Naive B cell (primary cell): ENCODE measurements around the gene KIF4A. TPM values are rescaled to one million over a fixed set of nuclear protein-coding genes. Genes with fewer than 3 reads are reported as not detected.
"Not testable (repeated sequence)": the region's sequence is repeated elsewhere in the genome, so short reads cannot be mapped to it uniquely, and the experiment has no call there.

ENCODE experiments used
- ATAC-seq, 2 donors: fragments of 150-1000 bp; cut with Tn5 transposase; 2 replicates each; pipeline ENCODE4 v1.10.0; 2021; ENCODE audit warnings: low read depth in 2 of 2, mild to moderate bottlenecking in 2 of 2, moderate library complexity in 2 of 2
- DNase-seq: peaks from one replicate; pipeline ENCODE4 v3.0.0; 2022
- H3K27ac Mint-ChIP-seq, 6 donors: one replicate each; pipeline ENCODE4 v1.8.0; 2020 to 2022; ENCODE audit warnings: mild to moderate bottlenecking in 6 of 6, mixed read lengths in 6 of 6, moderate library complexity in 5 of 6, inconsistent platforms in 2 of 6
- H3K27me3 Mint-ChIP-seq, 3 donors: one replicate each; pipeline ENCODE4 v1.8.0; 2021 to 2022; ENCODE audit warnings: mixed read lengths in 3 of 3, mild to moderate bottlenecking in 1 of 3
- H3K36me3 Mint-ChIP-seq, 2 donors: one replicate each; pipeline ENCODE4 v1.8.0; 2020 to 2022; ENCODE audit warnings: mixed read lengths in 2 of 2, inconsistent platforms in 1 of 2, mild to moderate bottlenecking in 1 of 2
- H3K4me1 Mint-ChIP-seq, 3 donors: one replicate each; pipeline ENCODE4 v1.8.0; 2020 to 2022; ENCODE audit warnings: mixed read lengths in 3 of 3, inconsistent platforms in 1 of 3, mild to moderate bottlenecking in 1 of 3, moderate library complexity in 1 of 3
- H3K4me3 Mint-ChIP-seq, 8 donors: one replicate each; pipeline ENCODE4 v1.8.0; 2020 to 2022; ENCODE audit warnings: mild to moderate bottlenecking in 8 of 8, mixed read lengths in 8 of 8, moderate library complexity in 8 of 8, inconsistent platforms in 2 of 8
- H3K9me3 Mint-ChIP-seq, 7 donors: one replicate each; pipeline ENCODE4 v1.8.0; 2020 to 2022; ENCODE audit warnings: mixed read lengths in 7 of 7, mild to moderate bottlenecking in 5 of 7, inconsistent platforms in 2 of 7, moderate library complexity in 1 of 7
- polyA plus RNA-seq, 6 donors: library from polyadenylated mRNA; unstranded; fragments of 300-500 nt; fragmentation: Illumina TruSeq; gene quantifications; one replicate each; pipeline ENCODE4 v1.2.3, GENCODE V29; 2021; ENCODE audit warnings: low read depth in 6 of 6

KIF4A gene
- polyA plus RNA-seq = not detected

- ATAC-seq = peak; percentile 98
- DNase-seq = peak; percentile 69
- peaks cover 0 to 13% (median 0%) of the 10 kb centered on the region in 3 donors for H3K4me1 Mint-ChIP-seq
- no peaks in the 10 kb centered on the region for H3K27me3 Mint-ChIP-seq
- peak within 1 kb of the TSS; percentile 81 to 91 (median 88) for H3K4me3 Mint-ChIP-seq
- peaks cover 0 to 2% (median 0%) of the 10 kb centered on the region in 7 donors for H3K9me3 Mint-ChIP-seq
- peaks cover 0 to 9% of the 10 kb centered on the region in 2 donors for H3K36me3 Mint-ChIP-seq
- peak within 1 kb of the TSS in 4 of 6 donors; percentile 44 to 70 (median 60) for H3K27ac Mint-ChIP-seq
These were observed at the start of gene KIF4A, which contains the start of gene PDZD11 for GRCh38 chrX:70289793-70290770. Gene KIF4A (plus strand): TSS chrX:70290104. CDS start chrX:70290459, 355 bp downstream. Gene PDZD11 (minus strand): TSS chrX:70289927. CDS start chrX:70289341, 586 bp downstream.

- Mint-ChIP-seq H3K27me3 (peaks cover 0 to 4% (median 0%) of the 10 kb centered on the region in 3 donors), H3K9me3 (no peaks in the 10 kb centered on the region), H3K4me3 (no peak overlapping the region), H3K27ac (no peak overlapping the region), H3K36me3 (no peaks in the 10 kb centered on the region), H3K4me1 (no peaks in the 10 kb centered on the region)
- no peak for ATAC-seq
- no peak for DNase-seq
These were observed 49.2 kb upstream of the KIF4A start for GRCh38 chrX:70240751-70241150.

- Mint-ChIP-seq H3K27me3 (peaks cover 0 to 4% (median 0%) of the 10 kb centered on the region in 3 donors), H3K4me3 (no peak overlapping the region), H3K4me1 (no peaks in the 10 kb centered on the region), H3K36me3 (no peaks in the 10 kb centered on the region), H3K9me3 (no peaks in the 10 kb centered on the region), H3K27ac (no peak overlapping the region)
- DNase-seq (no peak), ATAC-seq (no peak)
These were observed 48.4 kb upstream of the KIF4A start for GRCh38 chrX:70241501-70241900.

- not testable (repeated sequence) for H3K36me3 Mint-ChIP-seq, DNase-seq, H3K27me3 Mint-ChIP-seq, ATAC-seq, H3K27ac Mint-ChIP-seq, H3K4me1 Mint-ChIP-seq, H3K9me3 Mint-ChIP-seq, H3K4me3 Mint-ChIP-seq
These were observed 46.3 kb upstream of the KIF4A start for GRCh38 chrX:70243601-70244000.

- peaks cover 0 to 4% (median 0%) of the 10 kb centered on the region in 3 donors for H3K27me3 Mint-ChIP-seq
- H3K4me3 Mint-ChIP-seq = no peak overlapping the region
- DNase-seq (no peak), ATAC-seq (no peak)
- no peaks in the 10 kb centered on the region for H3K4me1 Mint-ChIP-seq
- H3K36me3 Mint-ChIP-seq = no peaks in the 10 kb centered on the region
- no peaks in the 10 kb centered on the region for H3K9me3 Mint-ChIP-seq
- H3K27ac Mint-ChIP-seq = no peak overlapping the region
These were observed 45.0 kb upstream of the KIF4A start for GRCh38 chrX:70244881-70245280.

- Mint-ChIP-seq H3K4me3 (no peak overlapping the region), H3K27me3 (no peaks in the 10 kb centered on the region)
These were observed 42.7 kb upstream of the KIF4A start for GRCh38 chrX:70247252-70247651.

GRCh38 chrX:70252491-70252890 lies 37.4 kb upstream of the KIF4A start:
- ATAC-seq (no peak), DNase-seq (no peak)
- Mint-ChIP-seq H3K9me3 (no peaks in the 10 kb centered on the region), H3K4me3 (no peak overlapping the region), H3K4me1 (no peaks in the 10 kb centered on the region), H3K27ac (no peak overlapping the region), H3K36me3 (peaks cover 0 to 4% of the 10 kb centered on the region in 2 donors), H3K27me3 (no peaks in the 10 kb centered on the region)

More at GRCh38 chrX:70247252-70247651, 42.7 kb upstream of the KIF4A start:
- H3K4me1 Mint-ChIP-seq = no peaks in the 10 kb centered on the region
- H3K36me3 Mint-ChIP-seq = no peaks in the 10 kb centered on the region
- no peak for DNase-seq
- H3K9me3 Mint-ChIP-seq = no peaks in the 10 kb centered on the region
- H3K27ac Mint-ChIP-seq = no peak overlapping the region
- no peak for ATAC-seq

- Mint-ChIP-seq H3K9me3 (no peaks in the 10 kb centered on the region), H3K4me3 (no peak overlapping the region), H3K4me1 (no peaks in the 10 kb centered on the region), H3K36me3 (peaks cover 0 to 4% of the 10 kb centered on the region in 2 donors), H3K27ac (no peak overlapping the region), H3K27me3 (no peaks in the 10 kb centered on the region)
- no peak for DNase-seq
- ATAC-seq = no peak
These were observed 36.4 kb upstream of the KIF4A start for GRCh38 chrX:70253377-70254062.

GRCh38 chrX:70254063-70254400 lies 35.9 kb upstream of the KIF4A start:
- no peak for ATAC-seq
- no peak overlapping the region for H3K27ac Mint-ChIP-seq
- H3K4me1 Mint-ChIP-seq = no peaks in the 10 kb centered on the region
- H3K9me3 Mint-ChIP-seq = no peaks in the 10 kb centered on the region
- no peaks in the 10 kb centered on the region for H3K27me3 Mint-ChIP-seq
- no peak for DNase-seq
- peaks cover 0 to 4% of the 10 kb centered on the region in 2 donors for H3K36me3 Mint-ChIP-seq
- no peak overlapping the region for H3K4me3 Mint-ChIP-seq

GRCh38 chrX:70254909-70255308 lies 35.0 kb upstream of the KIF4A start:
- ATAC-seq (no peak), DNase-seq (no peak)
- Mint-ChIP-seq H3K4me1 (no peaks in the 10 kb centered on the region), H3K4me3 (no peak overlapping the region), H3K36me3 (peaks cover 0 to 4% of the 10 kb centered on the region in 2 donors), H3K27me3 (no peaks in the 10 kb centered on the region), H3K9me3 (no peaks in the 10 kb centered on the region), H3K27ac (no peak overlapping the region)

GRCh38 chrX:70255452-70255851 lies 34.5 kb upstream of the KIF4A start:
- no peak overlapping the region for H3K27ac Mint-ChIP-seq
- peaks cover 0 to 4% of the 10 kb centered on the region in 2 donors for H3K36me3 Mint-ChIP-seq
- no peak overlapping the region for H3K4me3 Mint-ChIP-seq
- no peak for DNase-seq
- no peaks in the 10 kb centered on the region for H3K4me1 Mint-ChIP-seq
- no peaks in the 10 kb centered on the region for H3K9me3 Mint-ChIP-seq
- no peaks in the 10 kb centered on the region for H3K27me3 Mint-ChIP-seq
- no peak for ATAC-seq

- H3K27me3 Mint-ChIP-seq = no peaks in the 10 kb centered on the region
- no peak overlapping the region for H3K4me3 Mint-ChIP-seq
- H3K27ac Mint-ChIP-seq = peak overlapping the region in 1 of 6 donors; percentile 45
- H3K9me3 Mint-ChIP-seq = peaks cover 0 to 2% (median 0%) of the 10 kb centered on the region in 7 donors
- ATAC-seq (no peak), DNase-seq (no peak)
- peaks cover 0 to 4% of the 10 kb centered on the region in 2 donors for H3K36me3 Mint-ChIP-seq
- H3K4me1 Mint-ChIP-seq = no peaks in the 10 kb centered on the region
These were observed 32.2 kb upstream of the KIF4A start for GRCh38 chrX:70257423-70258288.

GRCh38 chrX:70260104-70260503 lies 29.8 kb upstream of the KIF4A start, which contains the start of gene P2RY4:
Gene P2RY4 (minus strand): TSS chrX:70260204. CDS start chrX:70259624, 580 bp downstream.
- Mint-ChIP-seq H3K9me3 (peaks cover 0 to 2% (median 0%) of the 10 kb centered on the region in 7 donors), H3K27me3 (peaks cover 0 to 14% (median 0%) of the 10 kb centered on the region in 3 donors), H3K36me3 (no peaks in the 10 kb centered on the region), H3K4me1 (no peaks in the 10 kb centered on the region), H3K4me3 (no peak within 1 kb of the TSS), H3K27ac (no peak within 1 kb of the TSS)
- no peak for DNase-seq
- no peak for ATAC-seq
